ENCODE results near the gene AP5S1.
"Not testable (repeated sequence)": the region's sequence is repeated elsewhere in the genome, so short reads cannot be mapped to it uniquely, and the experiment has no call there.

Gene AP5S1

GRCh38 chr20:3843990-3844619 lies 23.8 kb downstream of the AP5S1 start:
- DNase-seq (ENCODE audit: low spot score): not testable (repeated sequence)

GRCh38 chr20:3846378-3846739 lies 26.0 kb downstream of the AP5S1 start:
- no peak for DNase-seq (ENCODE audit: low spot score)

GRCh38 chr20:3846740-3847428 lies 26.5 kb downstream of the AP5S1 start, which contains the start of gene MAVS:
TSS of gene MAVS (plus strand) at chr20:3846834. CDS start at chr20:3854625, 7,791 bp downstream.
- DNase-seq (ENCODE audit: low spot score): peak; percentile 95

- peak; percentile 30 for DNase-seq (ENCODE audit: low spot score)
These were observed 27.1 kb downstream of the AP5S1 start for GRCh38 chr20:3847429-3847940.

- DNase-seq (ENCODE audit: low spot score): no peak
These were observed 28.2 kb downstream of the AP5S1 start for GRCh38 chr20:3848565-3848964.

- no peak for DNase-seq (ENCODE audit: low spot score)
These were observed 34.1 kb downstream of the AP5S1 start for GRCh38 chr20:3854462-3854871.

GRCh38 chr20:3857405-3857804 lies 37.1 kb downstream of the AP5S1 start:
- no peak for DNase-seq (ENCODE audit: low spot score)

GRCh38 chr20:3858689-3859088 lies 38.3 kb downstream of the AP5S1 start:
- no peak for DNase-seq (ENCODE audit: low spot score)

- DNase-seq (ENCODE audit: low spot score): no peak
These were observed 40.8 kb downstream of the AP5S1 start for GRCh38 chr20:3861191-3861590.

- DNase-seq (ENCODE audit: low spot score): no peak
These were observed 42.0 kb downstream of the AP5S1 start for GRCh38 chr20:3862333-3862732.

- DNase-seq (ENCODE audit: low spot score): no peak
These were observed 43.0 kb downstream of the AP5S1 start for GRCh38 chr20:3863317-3863716.

- DNase-seq (ENCODE audit: low spot score): no peak
These were observed 44.2 kb downstream of the AP5S1 start for GRCh38 chr20:3864518-3864917.

- DNase-seq (ENCODE audit: low spot score): no peak
These were observed 45.0 kb downstream of the AP5S1 start for GRCh38 chr20:3865152-3865886.

GRCh38 chr20:3865887-3866407 lies 45.6 kb downstream of the AP5S1 start:
- no peak for DNase-seq (ENCODE audit: low spot score)

GRCh38 chr20:3866464-3866863 lies 46.1 kb downstream of the AP5S1 start:
- no peak for DNase-seq (ENCODE audit: low spot score)

GRCh38 chr20:3867802-3868201 lies 47.5 kb downstream of the AP5S1 start:
- no peak for DNase-seq (ENCODE audit: low spot score)

- no peak for DNase-seq (ENCODE audit: low spot score)
These were observed 49.7 kb downstream of the AP5S1 start for GRCh38 chr20:3869839-3870634.

- DNase-seq (ENCODE audit: low spot score): no peak
These were observed 51.4 kb downstream of the AP5S1 start for GRCh38 chr20:3871550-3872265.

GRCh38 chr20:3873507-3873906 lies 53.2 kb downstream of the AP5S1 start:
- DNase-seq (ENCODE audit: low spot score): no peak

- no peak for DNase-seq (ENCODE audit: low spot score)
These were observed 54.0 kb downstream of the AP5S1 start for GRCh38 chr20:3874194-3874844.

All from hepatic stellate cell (primary cell).